HEK293 (cell line): Measurements from ENCODE around the gene LSMEM2.
A peak's percentile ranks its signal among the peaks of the same experiment; 100 is the strongest.

Source experiments
- GLIS1 ChIP-seq: fragments of 450-650 bp; formaldehyde crosslinking; IDR thresholded peaks from 2 replicates; pipeline ENCODE4 v1.5.1; 2016; ENCODE audit warnings: missing biosample characterization, missing genetic modification characterization
- GLIS2 ChIP-seq: fragments of 450-650 bp; formaldehyde crosslinking; IDR thresholded peaks from 2 replicates; pipeline ENCODE4 v1.5.1; 2016; ENCODE audit warnings: missing biosample characterization, missing genetic modification characterization
- HOXA7 ChIP-seq: sonication (generic); formaldehyde crosslinking; IDR thresholded peaks from 2 replicates; pipeline ENCODE4 v1.8.1; 2022; ENCODE audit warnings: missing genetic modification reagents, borderline replicate concordance
- OVOL3 ChIP-seq: fragments of 450-650 bp; formaldehyde crosslinking; IDR thresholded peaks from 2 replicates; pipeline ENCODE4 v1.5.1; 2016; ENCODE audit warnings: missing biosample characterization, missing genetic modification characterization
- SCRT2 ChIP-seq: fragments of 450-650 bp; formaldehyde crosslinking; IDR thresholded peaks from 2 replicates; pipeline ENCODE4 v1.5.1; 2016; ENCODE audit warnings: missing biosample characterization, missing genetic modification characterization
- SP3 ChIP-seq: fragments of 450-650 bp; formaldehyde crosslinking; IDR thresholded peaks from 2 replicates; pipeline ENCODE4 v1.5.1; 2016; ENCODE audit warnings: missing biosample characterization, missing genetic modification characterization
- TCF7L2 ChIP-seq: IDR thresholded peaks from 2 replicates; pipeline ENCODE4 v1.6.1; 2011; ENCODE audit warnings: low read depth, mild to moderate bottlenecking, inconsistent platforms, low read length, moderate library complexity, borderline replicate concordance
- YY1 ChIP-seq: fragments of 450-650 bp; formaldehyde crosslinking; IDR thresholded peaks from 2 replicates; pipeline ENCODE4 v1.5.1; 2018; ENCODE audit warnings: missing biosample characterization, missing genetic modification characterization
- ZFHX2 ChIP-seq: fragments of 450-650 bp; formaldehyde crosslinking; conservative IDR thresholded peaks from 2 replicates; pipeline ENCODE4 v1.5.1; 2016; ENCODE audit warnings: missing biosample characterization, missing genetic modification characterization
- ZFP37 ChIP-seq: fragments of 450-650 bp; formaldehyde crosslinking; IDR thresholded peaks from 2 replicates; pipeline ENCODE4 v1.5.1; 2016; ENCODE audit warnings: missing biosample characterization, missing genetic modification characterization
- ZNF133 ChIP-seq: fragments of 450-650 bp; formaldehyde crosslinking; IDR thresholded peaks from 2 replicates; pipeline ENCODE4 v1.5.1; 2016; ENCODE audit warnings: missing biosample characterization, missing genetic modification characterization
- ZNF140 ChIP-seq: fragments of 450-650 bp; formaldehyde crosslinking; IDR thresholded peaks from 2 replicates; pipeline ENCODE4 v1.5.1; 2016; ENCODE audit warnings: missing biosample characterization, missing genetic modification characterization
- ZNF155 ChIP-seq: fragments of 450-650 bp; formaldehyde crosslinking; IDR thresholded peaks from 2 replicates; pipeline ENCODE4 v1.5.1; 2016; ENCODE audit warnings: missing biosample characterization, missing genetic modification characterization
- ZNF157 ChIP-seq: fragments of 450-650 bp; formaldehyde crosslinking; IDR thresholded peaks from 2 replicates; pipeline ENCODE4 v1.5.1; 2016; ENCODE audit warnings: missing biosample characterization, missing genetic modification characterization
- ZNF16 ChIP-seq: fragments of 450-650 bp; formaldehyde crosslinking; IDR thresholded peaks from 2 replicates; pipeline ENCODE4 v1.5.1; 2016; ENCODE audit warnings: low read depth, missing biosample characterization, missing genetic modification characterization
- ZNF169 ChIP-seq: fragments of 450-650 bp; formaldehyde crosslinking; IDR thresholded peaks from 2 replicates; pipeline ENCODE4 v1.5.1; 2016; ENCODE audit warnings: missing biosample characterization, missing genetic modification characterization
- ZNF223 ChIP-seq: fragments of 450-650 bp; formaldehyde crosslinking; IDR thresholded peaks from 2 replicates; pipeline ENCODE4 v1.5.1; 2016; ENCODE audit warnings: missing biosample characterization, missing genetic modification characterization
- ZNF248 ChIP-seq: fragments of 450-650 bp; formaldehyde crosslinking; IDR thresholded peaks from 2 replicates; pipeline ENCODE4 v1.5.1; 2017; ENCODE audit warnings: missing biosample characterization, missing genetic modification characterization
- ZNF274 ChIP-seq, 2 experiments: fragments of 200-500 bp in 1 of 2; fragments of 450-650 bp in 1 of 2; sonication (Bioruptor generic) in 1 of 2; formaldehyde crosslinking in 1 of 2; IDR thresholded peaks; 2 replicates each; pipeline versions ENCODE4 v1.5.1 to v1.6.1; 2014 to 2016; ENCODE audit warnings: borderline replicate concordance in 1 of 2, inconsistent platforms in 1 of 2, low read length in 1 of 2, missing biosample characterization in 1 of 2, missing genetic modification characterization in 1 of 2
- ZNF280C ChIP-seq: fragments of 450-650 bp; formaldehyde crosslinking; IDR thresholded peaks from 2 replicates; pipeline ENCODE4 v1.5.1; 2016; ENCODE audit warnings: missing biosample characterization, missing genetic modification characterization
- ZNF391 ChIP-seq: fragments of 450-650 bp; formaldehyde crosslinking; IDR thresholded peaks from 2 replicates; pipeline ENCODE4 v1.5.1; 2016; ENCODE audit warnings: low read depth, missing biosample characterization, missing genetic modification characterization, borderline replicate concordance
- ZNF473 ChIP-seq: fragments of 450-650 bp; formaldehyde crosslinking; IDR thresholded peaks from 2 replicates; pipeline ENCODE4 v1.5.1; 2017; ENCODE audit warnings: missing biosample characterization, missing genetic modification characterization
- ZNF501 ChIP-seq: fragments of 450-650 bp; formaldehyde crosslinking; IDR thresholded peaks from 2 replicates; pipeline ENCODE4 v1.5.1; 2016; ENCODE audit warnings: missing biosample characterization, missing genetic modification characterization
- ZNF530 ChIP-seq: fragments of 450-650 bp; formaldehyde crosslinking; IDR thresholded peaks from 2 replicates; pipeline ENCODE4 v1.5.1; 2016; ENCODE audit warnings: low read depth, missing biosample characterization, missing genetic modification characterization
- ZNF600 ChIP-seq: fragments of 450-650 bp; formaldehyde crosslinking; IDR thresholded peaks from 2 replicates; pipeline ENCODE4 v1.5.1; 2016; ENCODE audit warnings: missing biosample characterization, missing genetic modification characterization
- ZNF626 ChIP-seq: fragments of 450-650 bp; sonication (Bioruptor Pico); formaldehyde crosslinking; IDR thresholded peaks from 2 replicates; pipeline ENCODE4 v1.5.1; 2018; ENCODE audit warnings: missing biosample characterization, missing genetic modification characterization, inconsistent platforms
- ZNF677 ChIP-seq: fragments of 450-650 bp; IDR thresholded peaks from 2 replicates; pipeline ENCODE4 v1.5.0; 2018; ENCODE audit warnings: missing biosample characterization, mild to moderate bottlenecking, missing genetic modification characterization, moderate library complexity
- TF ChIP-seq, protein P1 (sequence below): fragments of 450-650 bp; IDR thresholded peaks from 2 replicates; pipeline ENCODE4 v1.5.1; 2018; ENCODE audit warnings: missing biosample characterization, mild to moderate bottlenecking, missing genetic modification characterization
- TF ChIP-seq, protein P2 (sequence below): fragments of 450-650 bp; formaldehyde crosslinking; IDR thresholded peaks from 2 replicates; pipeline ENCODE4 v1.5.1; 2016; ENCODE audit warnings: missing biosample characterization, missing genetic modification characterization, borderline replicate concordance
- TF ChIP-seq, protein P3 (sequence below): fragments of 450-650 bp; formaldehyde crosslinking; IDR thresholded peaks from 2 replicates; pipeline ENCODE4 v1.5.1; 2016; ENCODE audit warnings: missing biosample characterization, missing genetic modification characterization

The LSMEM2 gene

DNA sequence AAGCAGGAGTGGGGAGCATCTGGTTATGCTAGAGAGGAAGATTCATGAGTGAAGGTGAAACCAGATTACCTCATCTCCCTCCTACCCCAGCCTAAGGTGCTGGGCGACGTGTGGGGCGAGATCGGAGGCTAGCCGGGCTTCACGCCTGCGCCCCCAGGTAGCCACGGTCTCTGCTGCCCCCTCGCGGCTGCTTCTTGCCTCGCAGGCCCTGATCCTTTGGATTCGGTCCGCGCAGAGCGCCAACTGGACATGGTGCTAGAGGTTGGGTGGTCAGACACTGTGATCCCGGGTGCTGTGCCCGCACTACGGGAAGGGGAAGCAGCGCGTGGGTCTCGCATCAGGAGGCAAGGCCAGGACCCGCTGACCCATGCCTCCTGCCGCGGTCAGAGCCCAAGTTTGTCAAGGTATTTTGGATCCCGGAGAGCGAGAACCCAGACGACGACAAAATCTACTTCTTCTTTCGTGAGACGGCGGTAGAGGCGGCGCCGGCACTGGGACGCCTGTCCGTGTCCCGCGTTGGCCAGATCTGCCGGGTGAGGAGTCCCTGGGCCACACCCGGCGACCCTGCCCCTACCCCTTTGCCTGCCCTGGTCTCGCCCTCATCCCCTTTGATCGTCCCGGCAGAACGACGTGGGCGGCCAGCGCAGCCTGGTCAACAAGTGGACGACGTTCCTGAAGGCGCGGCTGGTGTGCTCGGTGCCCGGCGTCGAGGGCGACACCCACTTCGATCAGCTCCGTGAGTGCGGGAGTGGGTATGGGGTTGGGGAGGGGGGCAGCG is 5.8 kb upstream of the LSMEM2 start (continued):
- no peak for TF ChIP-seq ZNF133 (tag by site-specific recombination)
- no peak for TF ChIP-seq YY1 (tag by site-specific recombination)
- no peak for TF ChIP-seq HOXA7 (CRISPR knock-in tag)
- TF ChIP-seq, protein P1, sequence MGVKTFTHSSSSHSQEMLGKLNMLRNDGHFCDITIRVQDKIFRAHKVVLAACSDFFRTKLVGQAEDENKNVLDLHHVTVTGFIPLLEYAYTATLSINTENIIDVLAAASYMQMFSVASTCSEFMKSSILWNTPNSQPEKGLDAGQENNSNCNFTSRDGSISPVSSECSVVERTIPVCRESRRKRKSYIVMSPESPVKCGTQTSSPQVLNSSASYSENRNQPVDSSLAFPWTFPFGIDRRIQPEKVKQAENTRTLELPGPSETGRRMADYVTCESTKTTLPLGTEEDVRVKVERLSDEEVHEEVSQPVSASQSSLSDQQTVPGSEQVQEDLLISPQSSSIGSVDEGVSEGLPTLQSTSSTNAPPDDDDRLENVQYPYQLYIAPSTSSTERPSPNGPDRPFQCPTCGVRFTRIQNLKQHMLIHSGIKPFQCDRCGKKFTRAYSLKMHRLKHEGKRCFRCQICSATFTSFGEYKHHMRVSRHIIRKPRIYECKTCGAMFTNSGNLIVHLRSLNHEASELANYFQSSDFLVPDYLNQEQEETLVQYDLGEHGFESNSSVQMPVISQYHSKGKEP (tag by site-specific recombination), result no peak
- TF ChIP-seq ZNF501 (tag by site-specific recombination), result no peak
- TF ChIP-seq ZNF473 (tag by site-specific recombination), result no peak
- no peak for TF ChIP-seq ZNF155 (tag by site-specific recombination)
- peak; percentile 79 for TF ChIP-seq GLIS2 (tag by site-specific recombination)
- no peak for TF ChIP-seq ZNF157 (tag by site-specific recombination)
- no peak for TF ChIP-seq ZNF223
- TF ChIP-seq, protein P2, sequence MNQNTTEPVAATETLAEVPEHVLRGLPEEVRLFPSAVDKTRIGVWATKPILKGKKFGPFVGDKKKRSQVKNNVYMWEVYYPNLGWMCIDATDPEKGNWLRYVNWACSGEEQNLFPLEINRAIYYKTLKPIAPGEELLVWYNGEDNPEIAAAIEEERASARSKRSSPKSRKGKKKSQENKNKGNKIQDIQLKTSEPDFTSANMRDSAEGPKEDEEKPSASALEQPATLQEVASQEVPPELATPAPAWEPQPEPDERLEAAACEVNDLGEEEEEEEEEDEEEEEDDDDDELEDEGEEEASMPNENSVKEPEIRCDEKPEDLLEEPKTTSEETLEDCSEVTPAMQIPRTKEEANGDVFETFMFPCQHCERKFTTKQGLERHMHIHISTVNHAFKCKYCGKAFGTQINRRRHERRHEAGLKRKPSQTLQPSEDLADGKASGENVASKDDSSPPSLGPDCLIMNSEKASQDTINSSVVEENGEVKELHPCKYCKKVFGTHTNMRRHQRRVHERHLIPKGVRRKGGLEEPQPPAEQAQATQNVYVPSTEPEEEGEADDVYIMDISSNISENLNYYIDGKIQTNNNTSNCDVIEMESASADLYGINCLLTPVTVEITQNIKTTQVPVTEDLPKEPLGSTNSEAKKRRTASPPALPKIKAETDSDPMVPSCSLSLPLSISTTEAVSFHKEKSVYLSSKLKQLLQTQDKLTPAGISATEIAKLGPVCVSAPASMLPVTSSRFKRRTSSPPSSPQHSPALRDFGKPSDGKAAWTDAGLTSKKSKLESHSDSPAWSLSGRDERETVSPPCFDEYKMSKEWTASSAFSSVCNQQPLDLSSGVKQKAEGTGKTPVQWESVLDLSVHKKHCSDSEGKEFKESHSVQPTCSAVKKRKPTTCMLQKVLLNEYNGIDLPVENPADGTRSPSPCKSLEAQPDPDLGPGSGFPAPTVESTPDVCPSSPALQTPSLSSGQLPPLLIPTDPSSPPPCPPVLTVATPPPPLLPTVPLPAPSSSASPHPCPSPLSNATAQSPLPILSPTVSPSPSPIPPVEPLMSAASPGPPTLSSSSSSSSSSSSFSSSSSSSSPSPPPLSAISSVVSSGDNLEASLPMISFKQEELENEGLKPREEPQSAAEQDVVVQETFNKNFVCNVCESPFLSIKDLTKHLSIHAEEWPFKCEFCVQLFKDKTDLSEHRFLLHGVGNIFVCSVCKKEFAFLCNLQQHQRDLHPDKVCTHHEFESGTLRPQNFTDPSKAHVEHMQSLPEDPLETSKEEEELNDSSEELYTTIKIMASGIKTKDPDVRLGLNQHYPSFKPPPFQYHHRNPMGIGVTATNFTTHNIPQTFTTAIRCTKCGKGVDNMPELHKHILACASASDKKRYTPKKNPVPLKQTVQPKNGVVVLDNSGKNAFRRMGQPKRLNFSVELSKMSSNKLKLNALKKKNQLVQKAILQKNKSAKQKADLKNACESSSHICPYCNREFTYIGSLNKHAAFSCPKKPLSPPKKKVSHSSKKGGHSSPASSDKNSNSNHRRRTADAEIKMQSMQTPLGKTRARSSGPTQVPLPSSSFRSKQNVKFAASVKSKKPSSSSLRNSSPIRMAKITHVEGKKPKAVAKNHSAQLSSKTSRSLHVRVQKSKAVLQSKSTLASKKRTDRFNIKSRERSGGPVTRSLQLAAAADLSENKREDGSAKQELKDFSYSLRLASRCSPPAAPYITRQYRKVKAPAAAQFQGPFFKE (tag by site-specific recombination), result no peak
- no peak for TF ChIP-seq ZFP37
- no peak for TF ChIP-seq ZNF248
- no peak for TF ChIP-seq ZNF169 (tag by site-specific recombination)
- TF ChIP-seq SP3 (tag by site-specific recombination), result peak; percentile 17; the same call in 1 of the 2 replicates
- peak; percentile 41; the same call in 1 of the 2 replicates for TF ChIP-seq ZNF600 (tag by site-specific recombination)
- peak; percentile 55; the same call in 1 of the 2 replicates for TF ChIP-seq ZFHX2
- TF ChIP-seq ZNF626 (tag by site-specific recombination), result no peak
- no peak for TF ChIP-seq ZNF280C (tag by site-specific recombination)
- TF ChIP-seq ZNF140 (tag by site-specific recombination), result no peak
- no peak for TF ChIP-seq TCF7L2
- TF ChIP-seq, protein P3, sequence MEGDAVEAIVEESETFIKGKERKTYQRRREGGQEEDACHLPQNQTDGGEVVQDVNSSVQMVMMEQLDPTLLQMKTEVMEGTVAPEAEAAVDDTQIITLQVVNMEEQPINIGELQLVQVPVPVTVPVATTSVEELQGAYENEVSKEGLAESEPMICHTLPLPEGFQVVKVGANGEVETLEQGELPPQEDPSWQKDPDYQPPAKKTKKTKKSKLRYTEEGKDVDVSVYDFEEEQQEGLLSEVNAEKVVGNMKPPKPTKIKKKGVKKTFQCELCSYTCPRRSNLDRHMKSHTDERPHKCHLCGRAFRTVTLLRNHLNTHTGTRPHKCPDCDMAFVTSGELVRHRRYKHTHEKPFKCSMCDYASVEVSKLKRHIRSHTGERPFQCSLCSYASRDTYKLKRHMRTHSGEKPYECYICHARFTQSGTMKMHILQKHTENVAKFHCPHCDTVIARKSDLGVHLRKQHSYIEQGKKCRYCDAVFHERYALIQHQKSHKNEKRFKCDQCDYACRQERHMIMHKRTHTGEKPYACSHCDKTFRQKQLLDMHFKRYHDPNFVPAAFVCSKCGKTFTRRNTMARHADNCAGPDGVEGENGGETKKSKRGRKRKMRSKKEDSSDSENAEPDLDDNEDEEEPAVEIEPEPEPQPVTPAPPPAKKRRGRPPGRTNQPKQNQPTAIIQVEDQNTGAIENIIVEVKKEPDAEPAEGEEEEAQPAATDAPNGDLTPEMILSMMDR (tag by site-specific recombination), result peak; percentile 94
- no peak for TF ChIP-seq ZNF274 (IDR thresholded peaks at IDR 0.05; ENCODE audit: low read length)
- no peak for TF ChIP-seq ZNF274 (tag by site-specific recombination; IDR thresholded peaks at IDR 0.05; ENCODE audit: borderline replicate concordance)
- TF ChIP-seq OVOL3 (tag by site-specific recombination), result no peak
- TF ChIP-seq ZNF391, result no peak
- TF ChIP-seq SCRT2 (tag by site-specific recombination), result peak; percentile 55
- TF ChIP-seq GLIS1 (tag by site-specific recombination), result peak; percentile 91
- TF ChIP-seq ZNF530 (tag by site-specific recombination), result no peak
- TF ChIP-seq ZNF677 (tag by site-specific recombination), result no peak
- no peak for TF ChIP-seq ZNF16
